HG03103 (cell line): Measurements from ENCODE around the gene RBP4.

Experiments used
- ATAC-seq: cut with Tn5 transposase; IDR thresholded peaks from one replicate; pipeline ENCODE4 v1.9.1; 2021; ENCODE audit warnings: low read depth; ENCODE audit not compliant: unreplicated experiment

RBP4 gene

DNA sequence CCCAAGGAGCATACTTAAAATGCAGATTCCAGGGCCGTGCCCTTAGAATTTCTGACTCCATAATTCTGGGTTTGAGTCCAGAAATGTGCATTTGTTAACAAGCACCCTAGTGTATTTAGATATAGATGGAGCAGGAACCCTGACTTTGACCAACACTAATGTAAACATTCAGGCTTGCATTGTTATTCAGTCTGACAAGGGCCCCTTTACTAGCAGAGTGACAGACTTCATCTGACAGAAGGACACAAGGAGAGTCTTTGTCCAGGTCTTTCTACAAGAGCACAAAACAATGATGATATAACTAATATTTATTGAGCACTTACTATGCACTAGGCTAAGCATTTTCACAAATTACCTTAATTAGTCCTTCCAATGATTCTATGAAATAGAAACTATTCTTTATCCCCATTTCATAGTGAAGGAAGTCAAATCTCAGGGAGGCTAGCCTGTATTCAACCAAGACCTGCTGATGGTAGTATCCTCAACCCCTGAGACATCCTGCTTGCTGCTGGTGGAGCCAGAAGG, 3.9 kb downstream of the RBP4 start:
- ATAC-seq: no peak

DNA sequence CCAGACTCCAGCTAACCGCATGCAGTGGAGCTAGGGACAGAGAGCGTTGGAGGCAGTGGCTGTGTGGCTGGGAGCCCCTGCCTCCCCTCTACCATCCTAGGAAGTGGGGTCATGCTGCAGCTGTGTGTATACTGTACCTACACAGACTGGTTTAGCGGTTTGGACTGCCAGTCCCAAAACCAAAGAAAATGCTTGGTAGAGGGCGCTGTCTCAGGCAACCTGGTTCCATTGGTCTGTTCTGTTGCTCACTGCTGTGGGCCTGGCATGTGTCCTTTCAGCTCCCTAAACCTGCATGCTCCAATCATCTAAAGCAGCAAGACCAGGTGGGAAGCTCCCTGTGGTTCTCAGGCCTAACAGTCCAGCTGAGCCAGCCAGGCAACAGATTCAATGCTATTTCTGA, 4.5 kb downstream of the RBP4 start:
- ATAC-seq: no peak

DNA sequence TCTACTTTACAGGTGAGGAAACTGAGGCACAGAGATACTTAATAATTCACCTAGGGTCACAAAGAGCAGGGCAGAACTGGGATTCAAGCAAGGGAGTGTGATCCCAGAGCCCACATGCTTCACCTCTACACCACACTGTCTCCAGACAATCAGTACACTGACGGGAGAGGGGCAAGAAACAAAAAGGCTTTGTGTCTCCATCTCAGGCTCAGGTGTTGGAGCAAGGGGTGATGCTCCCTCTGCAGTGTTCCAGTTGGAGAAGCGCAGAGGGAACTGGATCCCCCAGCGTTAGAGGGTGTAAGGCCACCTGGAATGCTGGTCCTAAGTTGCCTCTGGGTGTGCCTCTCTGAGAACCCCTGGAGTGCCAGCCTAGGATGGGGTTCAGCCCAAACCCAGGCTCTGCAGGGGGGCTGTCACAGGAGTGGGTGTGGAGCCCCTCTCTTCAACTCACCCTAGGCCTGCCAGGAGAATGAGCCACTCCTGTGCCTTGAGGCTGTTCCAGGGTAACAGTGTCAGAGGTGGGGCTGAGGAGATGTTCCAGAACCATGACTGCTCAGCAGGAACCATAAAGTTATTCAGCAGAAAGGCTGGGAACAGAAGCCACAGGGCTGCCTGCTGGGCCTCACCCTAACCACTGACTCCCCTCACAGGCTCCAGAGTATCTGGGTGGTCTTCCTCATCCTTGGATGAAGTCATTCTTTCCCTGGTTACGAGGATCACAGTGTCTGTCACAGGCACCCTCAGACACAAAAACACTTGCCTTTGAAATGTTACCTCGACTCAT, 5.5 kb downstream of the RBP4 start:
- ATAC-seq: no peak

DNA sequence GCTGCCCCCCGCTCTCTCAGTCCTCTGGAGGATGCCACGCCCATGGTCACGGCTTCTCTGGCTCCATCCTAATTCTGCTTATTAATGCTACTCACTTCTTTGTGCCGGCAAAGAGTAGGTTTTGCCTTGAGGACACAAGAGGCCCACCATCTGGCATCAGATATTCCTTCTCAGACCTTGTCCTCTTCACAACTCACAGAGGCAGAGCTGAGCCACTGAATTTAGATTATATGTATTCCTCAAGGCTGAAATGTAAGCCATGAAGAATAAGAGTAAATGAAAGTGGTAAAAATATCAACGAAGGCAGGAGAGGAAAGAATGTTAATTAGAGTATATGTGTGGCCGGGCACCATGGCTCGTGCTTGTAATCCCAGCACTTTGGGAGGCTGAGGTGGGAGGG, 6.5 kb downstream of the RBP4 start:
- no peak for ATAC-seq

DNA sequence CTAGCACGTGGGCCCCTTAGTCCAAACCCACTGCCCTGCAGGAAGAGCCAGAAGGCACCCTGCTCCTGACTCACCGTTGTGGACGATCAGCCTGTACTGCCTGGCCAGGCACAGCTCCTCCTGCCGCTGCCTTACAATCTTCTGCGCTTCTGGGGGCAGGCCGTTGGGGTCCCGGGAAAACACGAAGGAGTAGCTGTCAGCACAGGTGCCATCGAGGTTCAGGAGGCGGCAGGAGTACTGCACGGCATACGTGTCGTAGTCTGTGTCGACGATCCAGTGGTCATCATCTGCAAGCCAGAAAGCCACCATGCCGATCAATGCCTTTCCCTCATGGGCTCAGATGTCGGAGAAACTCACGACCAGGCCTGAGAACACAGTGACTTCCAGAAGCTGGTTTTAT, 7.3 kb downstream of the RBP4 start:
- ATAC-seq: no peak

DNA sequence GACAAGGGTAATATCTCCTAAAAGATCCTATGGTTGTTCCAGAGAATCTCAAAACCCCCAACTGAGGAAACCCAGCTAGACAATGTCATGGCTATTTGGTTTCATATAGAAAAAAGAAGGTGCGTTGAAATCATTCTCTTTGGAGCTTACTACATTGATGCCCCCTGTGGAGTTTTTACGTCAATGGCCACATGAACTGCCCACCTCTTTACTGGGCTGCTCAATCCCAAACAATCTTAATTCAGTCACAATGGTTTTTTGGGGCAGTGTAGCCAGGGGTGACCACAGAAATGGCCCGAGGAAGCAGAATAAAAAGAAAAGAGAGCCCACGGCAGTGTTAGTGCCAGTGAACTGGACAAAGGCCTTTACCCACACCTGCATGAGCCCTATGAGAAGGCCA, 7.8 kb downstream of the RBP4 start:
- no peak for ATAC-seq

DNA sequence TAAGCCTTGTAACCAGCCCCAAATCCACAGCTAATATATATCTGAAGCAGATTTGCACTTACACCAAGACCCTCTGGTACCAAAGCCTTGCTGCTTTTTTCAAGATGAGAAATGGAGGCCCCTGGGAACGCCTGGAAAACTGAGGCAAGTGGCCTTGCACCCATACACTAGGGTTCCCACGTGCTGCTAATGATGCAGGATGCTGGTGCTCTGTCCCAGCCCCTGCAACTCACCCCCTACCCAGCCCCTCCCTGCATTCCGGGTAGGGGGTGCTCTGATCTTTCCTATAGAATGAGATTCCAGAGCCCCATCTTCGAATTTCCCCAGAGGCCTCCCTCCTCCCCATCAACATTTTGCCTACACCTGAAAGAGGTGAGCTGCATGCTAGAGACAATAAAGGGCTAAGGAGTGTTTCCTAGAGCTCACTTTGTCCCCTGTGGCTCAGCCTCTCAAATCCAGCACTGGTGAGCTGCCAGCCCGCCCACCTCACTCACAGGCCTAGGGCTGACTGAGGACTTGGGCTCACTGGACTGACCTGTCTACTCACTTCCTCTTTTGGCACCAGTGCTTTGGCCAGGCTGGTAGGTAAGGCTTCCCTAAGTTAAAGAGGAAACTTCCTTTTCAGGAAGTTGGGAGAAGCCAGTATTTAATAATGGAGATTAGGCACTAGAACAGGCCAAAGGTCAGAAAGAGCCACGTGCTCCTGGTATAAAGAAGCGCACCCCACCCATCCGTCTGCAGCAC, 9.8 kb downstream of the RBP4 start:
- no peak for ATAC-seq

DNA sequence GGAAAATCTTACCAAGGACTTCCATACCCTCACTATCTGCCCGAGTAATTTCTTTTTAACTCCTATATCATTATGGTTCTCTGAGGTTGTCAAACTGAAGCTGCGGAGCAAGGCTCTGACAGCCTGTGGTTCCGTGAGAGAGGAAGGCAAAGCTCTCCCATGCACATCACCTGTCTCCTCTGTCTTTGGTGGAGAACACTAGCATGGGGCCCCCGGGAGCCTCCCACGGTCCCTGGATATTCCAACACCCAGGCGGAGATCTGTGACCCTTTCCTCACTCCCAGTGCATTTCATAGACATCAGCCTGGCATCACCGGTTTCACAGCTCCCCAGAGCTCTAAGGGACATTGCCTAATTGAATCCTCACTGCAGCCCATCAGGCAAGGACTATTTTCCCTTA, 10.4 kb downstream of the RBP4 start:
- no peak for ATAC-seq

DNA sequence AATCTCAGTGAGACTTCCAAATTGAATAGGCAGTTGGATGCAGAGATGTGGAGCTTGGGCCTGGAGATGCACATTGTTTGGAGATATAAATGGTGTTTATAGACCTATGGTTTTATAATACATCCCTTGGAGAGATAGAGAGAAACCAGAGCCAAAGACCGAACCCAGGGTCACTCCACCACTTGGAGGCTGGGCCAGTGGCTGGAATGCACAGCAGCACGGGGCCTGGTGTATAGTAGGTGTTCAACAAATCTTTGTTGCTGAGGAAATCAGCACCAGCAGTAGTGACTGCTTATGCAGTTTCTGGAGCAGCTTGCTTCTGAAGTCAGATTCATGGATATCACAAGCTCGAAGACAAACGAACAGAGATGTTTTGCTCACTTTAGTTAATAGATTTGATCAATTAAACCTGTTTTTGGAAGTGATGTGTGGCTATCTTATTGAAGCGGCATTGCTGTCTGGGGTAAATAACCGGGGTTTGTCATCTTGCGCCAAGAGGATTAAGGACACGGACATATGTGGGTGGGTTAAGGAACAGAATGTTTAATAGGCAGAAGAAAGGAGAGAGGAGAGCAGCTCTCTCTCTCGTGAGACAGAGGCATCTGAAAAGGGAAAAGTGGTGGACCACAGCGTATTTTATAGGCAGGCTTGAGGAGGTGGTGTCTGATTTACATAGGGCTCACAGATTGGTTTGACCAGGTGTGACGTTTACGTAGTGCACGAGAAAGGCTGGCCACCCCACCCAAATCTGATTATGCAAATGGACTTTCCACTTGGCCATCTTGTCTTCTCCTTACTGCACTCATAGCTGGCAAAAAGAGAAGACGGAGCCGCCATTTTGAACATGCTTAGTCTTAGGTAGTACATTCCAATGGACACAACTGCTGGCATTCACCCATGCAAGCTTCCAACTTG, 11.1 kb downstream of the RBP4 start:
- no peak for ATAC-seq

DNA sequence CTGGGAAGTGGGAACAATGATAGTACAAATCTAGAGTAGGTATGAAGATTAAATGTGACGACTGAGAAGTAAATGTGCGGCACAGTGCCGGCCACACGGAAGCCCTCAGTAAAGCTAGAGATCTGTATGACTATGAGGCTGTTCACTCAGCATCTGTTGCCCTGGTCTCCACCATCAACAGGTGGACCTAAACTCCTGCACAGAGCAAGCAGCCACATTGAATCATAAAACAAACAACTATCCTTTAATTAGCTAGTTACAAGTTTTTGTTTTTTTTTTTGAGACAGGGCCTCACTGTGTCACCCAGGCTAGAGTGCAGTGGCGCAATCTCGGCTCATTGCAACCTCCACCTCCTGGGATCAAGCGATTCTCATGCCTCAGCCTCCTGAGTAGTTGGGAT, 16.6 kb downstream of the RBP4 start:
- no peak for ATAC-seq

DNA sequence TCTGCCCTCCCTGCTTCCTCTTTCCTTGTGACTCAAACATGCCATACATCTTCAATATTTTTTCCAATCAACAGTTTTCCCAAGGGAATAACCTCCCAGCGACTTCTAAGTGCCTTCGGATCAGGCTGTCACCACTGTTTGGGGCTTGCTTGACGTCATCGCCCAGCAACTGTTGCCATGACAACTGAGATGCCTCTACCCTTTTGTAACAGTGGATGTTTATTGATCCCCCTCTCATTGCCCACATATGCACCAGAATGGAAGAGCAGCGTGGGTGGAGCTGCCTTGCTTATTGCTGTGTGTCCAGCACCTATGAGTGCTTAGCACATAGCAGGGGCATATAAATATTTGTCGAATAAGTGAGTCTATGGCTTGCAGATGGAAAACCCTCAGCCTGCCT, 20.2 kb downstream of the RBP4 start:
- ATAC-seq: no peak

DNA sequence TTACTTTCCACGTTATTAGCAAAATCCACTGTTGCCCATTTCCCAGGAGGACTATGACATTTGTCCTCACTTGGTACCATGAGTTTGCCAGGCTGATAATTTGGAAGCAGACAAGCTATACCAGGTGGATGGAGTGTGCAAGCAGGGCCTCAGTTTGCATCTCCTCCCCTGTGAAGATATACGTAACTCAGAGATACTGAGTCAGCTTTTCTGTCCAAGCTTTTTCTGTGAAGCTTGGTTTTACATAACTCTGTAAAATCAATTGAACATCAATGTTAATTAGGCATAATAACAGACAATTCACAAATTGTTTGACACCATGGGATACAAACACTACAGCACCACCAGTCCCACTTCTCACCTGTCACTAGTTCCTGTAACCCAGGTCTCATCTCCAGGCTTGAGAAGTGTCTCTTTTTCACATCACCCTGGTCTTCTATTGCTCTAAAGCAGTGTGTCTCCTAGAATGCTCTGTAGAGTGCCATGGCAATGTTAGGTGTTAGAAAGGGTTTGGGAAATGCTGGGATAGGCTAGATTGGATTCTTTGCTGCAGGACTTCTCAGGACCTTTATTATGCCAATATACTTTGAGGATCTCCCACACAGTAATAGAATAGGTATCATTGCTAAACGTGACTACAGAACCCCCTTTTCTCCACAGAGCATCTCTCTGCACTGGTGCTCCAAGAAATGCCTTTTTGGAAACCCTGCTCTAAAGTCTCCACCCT, 20.9 kb downstream of the RBP4 start:
- ATAC-seq: no peak

DNA sequence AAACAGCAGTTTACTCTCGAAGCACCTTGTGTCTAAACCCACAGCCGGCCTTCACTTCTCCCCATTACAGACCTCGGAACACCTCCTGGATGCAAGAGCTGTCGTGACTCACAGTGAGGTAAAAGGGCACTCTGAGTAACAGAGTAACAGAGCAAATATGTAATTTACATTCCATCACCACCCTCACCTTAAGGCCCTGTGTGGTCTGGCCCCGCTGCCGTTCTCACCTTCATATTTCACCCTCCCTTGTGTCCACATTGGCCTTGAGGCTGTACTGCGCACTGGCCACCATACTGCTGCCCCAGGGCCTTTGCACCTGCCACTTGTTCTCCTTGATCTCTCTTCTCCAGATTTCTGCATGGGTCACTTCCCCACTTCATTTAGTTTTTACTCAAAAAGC, 21.9 kb downstream of the RBP4 start:
- ATAC-seq: no peak

DNA sequence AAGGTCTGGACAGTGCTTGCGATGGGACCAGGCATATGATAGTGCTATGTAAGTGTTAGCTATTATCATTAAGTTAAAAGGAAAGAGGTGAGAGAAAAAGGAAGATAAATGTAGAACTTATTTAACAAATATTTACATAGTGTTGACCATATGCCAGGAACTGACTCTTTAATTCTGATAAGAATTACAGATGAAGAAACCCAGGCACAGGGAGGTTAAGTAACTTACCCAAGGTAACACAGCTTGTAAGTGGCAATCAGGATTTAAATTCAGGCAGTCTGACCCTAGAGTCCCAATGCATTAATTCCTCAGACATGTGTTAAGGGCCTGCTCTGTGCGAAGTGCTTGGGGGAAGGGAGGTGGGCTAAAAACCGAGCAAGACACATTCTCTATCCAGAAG, 23.5 kb downstream of the RBP4 start:
- no peak for ATAC-seq

DNA sequence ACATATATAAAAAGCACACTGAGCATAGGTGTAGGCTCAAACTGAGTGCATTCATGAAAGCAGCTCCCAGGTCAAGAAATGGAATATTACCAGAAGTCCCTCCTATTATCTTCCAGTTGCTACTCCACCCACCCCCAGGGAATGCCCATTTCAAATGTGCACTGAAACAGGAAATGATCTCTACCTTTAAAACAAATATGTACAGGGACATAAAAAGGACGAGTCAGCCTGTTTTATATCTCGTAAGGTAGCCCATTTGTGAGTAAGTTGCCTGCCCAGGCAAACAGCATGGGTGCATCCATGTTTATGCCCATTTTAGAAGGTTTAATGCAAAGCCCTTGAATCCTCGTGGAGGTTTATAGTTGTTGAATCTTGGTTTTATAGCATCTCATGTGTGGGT, 24.1 kb downstream of the RBP4 start:
- ATAC-seq: no peak

DNA sequence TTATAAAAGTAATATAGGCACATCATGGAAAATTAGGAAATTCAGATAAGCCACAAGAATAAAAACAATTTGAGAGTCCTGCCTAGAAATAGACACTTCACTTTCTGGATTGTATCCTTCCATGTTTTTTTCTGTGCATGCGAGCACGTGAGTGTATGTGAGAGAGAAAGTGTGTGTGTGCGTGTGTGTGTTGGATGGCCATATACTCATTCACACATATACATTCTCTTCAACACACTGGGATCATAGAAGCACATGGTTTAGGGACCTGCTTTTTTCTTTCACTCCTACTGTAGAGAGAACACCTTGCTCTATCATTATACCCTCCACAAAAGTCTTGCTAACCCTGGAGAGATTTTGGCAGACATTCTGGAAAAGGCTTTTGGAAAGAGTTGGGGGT, 27.1 kb downstream of the RBP4 start:
- ATAC-seq: no peak

DNA sequence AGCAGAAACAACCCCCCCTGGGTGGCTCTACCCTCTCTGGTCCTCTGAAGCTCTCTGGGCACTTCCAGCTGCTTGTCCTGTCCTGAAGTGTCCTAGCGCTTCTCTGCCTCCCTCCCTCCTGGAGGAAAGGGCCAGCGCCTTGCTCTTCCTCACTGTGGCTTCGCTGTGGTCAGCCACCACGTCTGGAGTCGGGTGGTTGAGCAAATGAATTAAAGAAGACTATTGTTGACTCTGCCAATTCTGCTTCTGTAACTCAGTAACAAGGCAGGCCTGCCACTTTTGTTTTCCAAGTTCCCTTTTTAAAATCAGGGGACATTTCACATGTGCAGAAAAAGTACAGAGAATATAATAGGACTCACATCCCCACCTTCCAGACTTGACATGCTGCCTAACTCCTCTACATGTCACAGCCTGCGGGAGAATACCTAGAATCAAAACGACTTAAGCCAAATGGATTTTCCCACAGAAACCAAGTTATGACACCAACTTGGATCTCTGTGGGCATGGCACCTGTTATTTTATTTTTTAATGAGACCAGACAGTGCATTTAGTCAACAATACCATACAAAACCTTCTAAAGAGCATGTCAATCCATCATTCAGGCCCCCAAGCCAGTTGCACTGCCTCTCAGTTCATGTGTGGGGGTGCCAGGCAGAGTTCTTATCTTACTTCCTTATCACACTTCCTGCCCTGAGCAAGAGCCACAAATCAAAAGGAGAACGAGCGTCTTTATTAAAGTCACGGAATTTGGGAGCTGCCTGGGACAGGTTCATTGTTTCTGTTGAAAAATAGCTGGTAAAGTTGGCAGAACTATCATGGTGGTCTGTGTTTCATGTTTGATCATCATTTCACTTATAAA, 27.8 kb downstream of the RBP4 start:
- ATAC-seq: no peak

DNA sequence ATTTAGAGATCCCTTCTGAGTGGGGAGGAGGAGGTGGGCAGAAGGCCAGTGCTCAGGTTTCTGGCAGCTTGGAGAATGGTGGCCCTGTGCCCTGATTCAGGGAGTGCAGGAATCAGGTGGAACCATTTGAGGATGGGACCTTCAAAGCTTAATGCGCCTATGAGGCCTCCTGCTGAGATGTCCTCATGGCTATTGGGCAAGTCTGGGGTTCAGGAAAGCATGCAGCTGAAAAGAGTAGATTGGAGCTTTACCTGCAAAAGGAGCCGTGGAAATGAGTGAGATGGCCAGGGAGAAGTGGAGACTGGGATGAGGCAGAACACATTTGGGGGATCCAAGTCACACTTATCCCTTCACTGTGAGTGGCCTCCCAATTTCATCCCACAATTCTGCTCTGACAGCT, 28.4 kb downstream of the RBP4 start:
- no peak for ATAC-seq

DNA sequence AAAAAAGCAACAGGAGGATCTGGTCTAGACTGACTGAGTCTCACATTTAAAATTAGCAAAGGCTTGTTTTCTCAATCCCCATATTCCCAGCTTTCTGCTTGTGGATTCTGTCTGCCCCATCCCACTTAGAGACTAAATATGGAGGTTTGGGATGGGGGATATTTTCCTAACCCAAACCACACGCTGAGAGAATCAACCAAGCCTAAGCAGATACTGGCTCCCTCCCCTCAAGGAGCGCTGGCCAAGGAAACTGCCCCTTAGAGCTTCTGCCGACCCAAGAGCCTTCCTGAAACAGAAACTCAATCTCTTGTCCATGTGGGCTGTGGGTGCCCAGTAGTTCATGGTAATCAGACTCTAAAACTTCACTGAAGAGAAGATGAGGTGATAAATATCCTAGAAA, 30.7 kb downstream of the RBP4 start:
- ATAC-seq: no peak

DNA sequence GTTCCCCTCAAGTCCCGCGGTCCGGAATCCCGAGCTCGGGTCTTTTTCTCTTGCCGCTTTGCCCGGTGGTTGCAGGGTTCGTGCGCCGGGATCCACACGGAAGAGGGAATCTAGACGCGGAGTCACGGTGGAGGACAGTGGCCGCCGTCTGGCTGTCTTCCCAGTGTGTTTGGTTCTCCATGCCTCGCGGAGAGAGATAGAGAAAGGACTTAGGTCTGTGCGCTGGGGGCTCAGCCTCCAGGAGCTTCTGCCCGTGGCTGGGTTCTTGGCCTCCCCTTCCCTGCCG, 33.0 kb downstream of the RBP4 start:
- no peak for ATAC-seq
